SKM-1 (cell line): ENCODE measurements around the gene MMUT.
"Not testable (repeated sequence)": the region's sequence is repeated elsewhere in the genome, so short reads cannot be mapped to it uniquely, and the experiment has no call there.

Experiments
- DNase-seq: peaks from one replicate; lab custom pipeline; 2025; ENCODE audit not compliant: unreplicated experiment; lab: John Stamatoyannopoulos, UW

The MMUT gene

GRCh38 chr6:49462927-49463611 lies at the start of gene MMUT, which contains the start of gene CENPQ:
TSS of gene MMUT (minus strand) at chr6:49463253. CDS start at chr6:49459466, 3,787 bp downstream.
TSS of gene CENPQ (plus strand) at chr6:49463370. CDS start at chr6:49470177, 6,807 bp downstream.
- peak; percentile 94 for DNase-seq

GRCh38 chr6:49509342-49509741 lies 46.3 kb upstream of the MMUT start:
- DNase-seq = no peak

- DNase-seq = no peak
These were observed 43.6 kb upstream of the MMUT start for GRCh38 chr6:49506569-49507111.

- DNase-seq = no peak
These were observed 41.6 kb upstream of the MMUT start for GRCh38 chr6:49504666-49505065.

GRCh38 chr6:49499623-49500022 lies 36.6 kb upstream of the MMUT start, which contains the start of gene GLYATL3:
TSS of gene GLYATL3 (plus strand) at chr6:49499923. CDS start at chr6:49511991, 12,068 bp downstream.
- no peak for DNase-seq

GRCh38 chr6:49499126-49499525 lies 36.1 kb upstream of the MMUT start:
- DNase-seq = no peak

GRCh38 chr6:49497304-49497703 lies 34.3 kb upstream of the MMUT start:
- no peak for DNase-seq

- DNase-seq = no peak
These were observed 27.6 kb upstream of the MMUT start for GRCh38 chr6:49490633-49491032.

GRCh38 chr6:49483380-49483779 lies 20.3 kb upstream of the MMUT start:
- DNase-seq = not testable (repeated sequence)

- not testable (repeated sequence) for DNase-seq
These were observed 18.8 kb upstream of the MMUT start for GRCh38 chr6:49481846-49482245.

GRCh38 chr6:49479308-49479970 lies 16.4 kb upstream of the MMUT start:
- no peak for DNase-seq

GRCh38 chr6:49476564-49476963 lies 13.5 kb upstream of the MMUT start:
- DNase-seq = not testable (repeated sequence)

- DNase-seq = no peak
These were observed 5.0 kb upstream of the MMUT start for GRCh38 chr6:49468042-49468441.

GRCh38 chr6:49464691-49465090 lies 1.6 kb upstream of the MMUT start:
- no peak for DNase-seq

GRCh38 chr6:49463612-49463967 lies 537 bp upstream of the MMUT start:
- DNase-seq = no peak

GRCh38 chr6:49462599-49462926 lies 490 bp downstream of the MMUT start:
- DNase-seq = no peak

- DNase-seq = no peak
These were observed 982 bp downstream of the MMUT start for GRCh38 chr6:49462071-49462470.

- DNase-seq = no peak
These were observed 5.3 kb downstream of the MMUT start for GRCh38 chr6:49457771-49458170.

- DNase-seq = no peak
These were observed 8.0 kb downstream of the MMUT start for GRCh38 chr6:49454787-49455709.

- no peak for DNase-seq
These were observed 9.8 kb downstream of the MMUT start for GRCh38 chr6:49453221-49453620.

GRCh38 chr6:49430866-49431265 lies 32.2 kb downstream of the MMUT start:
- no peak for DNase-seq
